PC-3 (cell line): ENCODE measurements around the gene CACNA1B. TPM values are rescaled to one million over a fixed set of nuclear protein-coding genes. Genes with fewer than 3 reads are reported as not detected.

Experiments used
- ATAC-seq: fragments of 200-7000 bp; cut with Tn5 transposase; 2 replicates; pipeline ENCODE4 v1.9.1; 2020; ENCODE audit warnings: mild to moderate bottlenecking, moderate library complexity
- BruUV-seq: library from RNA; stranded (reverse); fragments of 400-500 nt; replicated peaks from 2 replicates; lab custom pipeline; 2021; lab: Mats Ljungman, UMichigan
- CTCF ChIA-PET: fragments of 300-600 bp; sonication (Branson Sonifier 250); formaldehyde crosslinking; loops from one replicate; lab custom pipeline; 2022; ENCODE audit warnings: antibody characterized with exemption; lab: Charles Lee
- POLR2A ChIA-PET: fragments of 300-600 bp; sonication (Branson Sonifier 250); formaldehyde crosslinking; loops from one replicate; lab custom pipeline; 2022; ENCODE audit warnings: antibody characterized with exemption; ENCODE audit not compliant: unreplicated experiment; lab: Charles Lee
- DNase-seq: peaks from one replicate; pipeline ENCODE4 v3.0.0-alpha.2; 2015
- H2AFZ ChIP-seq: fragments of 300-600 bp; sonication (generic); 2 replicates; pipeline ENCODE4 v1.6.0; 2016; ENCODE audit warnings: antibody characterized with exemption, low read length
- H3F3A ChIP-seq: fragments of 300-600 bp; sonication (generic); one replicate; pipeline ENCODE4 v1.6.0; 2017; ENCODE audit warnings: antibody characterized with exemption, low read length, control low read depth, mild to moderate bottlenecking; ENCODE audit not compliant: unreplicated experiment
- H3K27ac ChIP-seq: fragments of 300-600 bp; sonication (generic); 2 replicates; pipeline ENCODE4 v1.5.1; 2016; ENCODE audit warnings: mild to moderate bottlenecking, low read length
- H3K27me3 ChIP-seq: fragments of 300-600 bp; sonication (generic); 2 replicates; pipeline ENCODE4 v1.6.1; 2016; ENCODE audit warnings: low read length, mixed read lengths
- H3K36me3 ChIP-seq: fragments of 300-600 bp; sonication (generic); 2 replicates; pipeline ENCODE4 v1.6.1; 2016; ENCODE audit warnings: low read depth, mixed run types, low read length, mixed read lengths
- H3K4me1 ChIP-seq: fragments of 300-600 bp; sonication (generic); 2 replicates; pipeline ENCODE4 v1.5.1; 2016; ENCODE audit warnings: low read length; ENCODE audit not compliant: insufficient read depth
- H3K4me2 ChIP-seq: fragments of 300-600 bp; sonication (generic); 2 replicates; pipeline ENCODE4 v1.6.0; 2016; ENCODE audit warnings: low read length
- H3K4me3 ChIP-seq: fragments of 300-600 bp; sonication (generic); 2 replicates; pipeline ENCODE4 v1.5.1; 2016; ENCODE audit warnings: mild to moderate bottlenecking, low read length, mixed read lengths
- H3K79me2 ChIP-seq: fragments of 300-600 bp; sonication (generic); 2 replicates; pipeline ENCODE4 v1.6.1; 2017; ENCODE audit warnings: low read length, mixed read lengths
- H3K9ac ChIP-seq: fragments of 300-600 bp; sonication (generic); 2 replicates; pipeline ENCODE4 v1.6.0; 2016; ENCODE audit warnings: mild to moderate bottlenecking, low read length
- H3K9me2 ChIP-seq: fragments of 300-600 bp; sonication (generic); replicated peaks from 2 replicates; pipeline ENCODE4 v1.6.1; 2016; ENCODE audit warnings: mixed run types, low read length, mixed read lengths
- H3K9me3 ChIP-seq: fragments of 300-600 bp; sonication (generic); 2 replicates; pipeline ENCODE4 v1.6.1; 2016; ENCODE audit warnings: low read length, mixed read lengths
- H4K20me1 ChIP-seq: fragments of 300-600 bp; sonication (generic); 2 replicates; pipeline ENCODE4 v1.6.1; 2016; ENCODE audit warnings: low read length, mixed read lengths
- CTCF ChIP-seq: fragments of 300-600 bp; sonication (generic); conservative IDR thresholded peaks from 2 replicates; pipeline ENCODE4 v1.5.1; 2017; ENCODE audit warnings: antibody characterized with exemption, low read depth, mild to moderate bottlenecking, low read length
- EZH2 ChIP-seq: fragments of 300-600 bp; sonication (generic); IDR thresholded peaks from one replicate; pipeline ENCODE4 v1.6.1; 2017; ENCODE audit warnings: antibody characterized with exemption, mild to moderate bottlenecking, low read length; ENCODE audit not compliant: unreplicated experiment
- EZH2phosphoT487 ChIP-seq: fragments of 300-600 bp; sonication (generic); IDR thresholded peaks from 2 replicates; pipeline ENCODE4 v1.6.1; 2018; ENCODE audit warnings: mild to moderate bottlenecking, antibody characterized with exemption, low read length, borderline replicate concordance
- intact Hi-C: fragments of 100-400 bp; cut with micrococcal nuclease; formaldehyde crosslinking; loops from 2 replicates; pipeline ENCODE4 v1.9.0; 2023
- total RNA-seq: library from RNA; depleted of rRNA; stranded (reverse); fragments of >200 nt; gene quantifications from 2 replicates; pipeline ENCODE4 v1.2.3, GENCODE V29; 2014

Gene CACNA1B
- total RNA-seq, 1 experiment from 2014 or later, result not detected

GRCh38 chr9:137972988-137973470, 95.4 kb downstream of the CACNA1B start:
- no peaks in the 10 kb centered on the region for H3K9me2 ChIP-seq
- no peak for DNase-seq
- H2AFZ ChIP-seq, result no peak overlapping the region
- ChIA-PET CTCF (no interaction called here), POLR2A (no interaction called here)
- no peaks in the 10 kb centered on the region for H3F3A ChIP-seq
- H3K36me3 ChIP-seq, result no peaks in the 10 kb centered on the region
- H3K9me3 ChIP-seq, result no peaks in the 10 kb centered on the region
- no peak overlapping the region for H3K4me3 ChIP-seq
- H3K27ac ChIP-seq, result no peak overlapping the region
- intact Hi-C loops, result no loop called here
- no TSS peak for BruUV-seq
- H3K79me2 ChIP-seq, result no peaks in the 10 kb centered on the region
- H3K27me3 ChIP-seq, result no peaks in the 10 kb centered on the region
- TF ChIP-seq CTCF (no peak), EZH2 (no peak), EZH2phosphoT487 (no peak)
- H4K20me1 ChIP-seq, result no peaks in the 10 kb centered on the region
- ATAC-seq, result no peak
- no peaks in the 10 kb centered on the region for H3K4me1 ChIP-seq
- no peak overlapping the region for H3K4me2 ChIP-seq
- no peak overlapping the region for H3K9ac ChIP-seq

GRCh38 chr9:137973829-137974416, 96.3 kb downstream of the CACNA1B start:
- H3K4me3 ChIP-seq, result no peak overlapping the region
- no peak for ATAC-seq
- H3F3A ChIP-seq, result no peaks in the 10 kb centered on the region
- H4K20me1 ChIP-seq, result no peaks in the 10 kb centered on the region
- H3K9ac ChIP-seq, result no peak overlapping the region
- no peaks in the 10 kb centered on the region for H3K9me3 ChIP-seq
- no peak for DNase-seq
- intact Hi-C loops, result no loop called here
- CTCF ChIA-PET, result no interaction called here
- H3K79me2 ChIP-seq, result no peaks in the 10 kb centered on the region
- no peak overlapping the region for H3K4me2 ChIP-seq
- no peak overlapping the region for H2AFZ ChIP-seq
- H3K36me3 ChIP-seq, result no peaks in the 10 kb centered on the region
- POLR2A ChIA-PET, result no interaction called here
- BruUV-seq, result no TSS peak
- H3K27me3 ChIP-seq, result no peaks in the 10 kb centered on the region
- H3K9me2 ChIP-seq, result no peaks in the 10 kb centered on the region
- H3K27ac ChIP-seq, result no peak overlapping the region
- no peaks in the 10 kb centered on the region for H3K4me1 ChIP-seq
- TF ChIP-seq EZH2 (no peak), CTCF (no peak), EZH2phosphoT487 (no peak)

GRCh38 chr9:137974746-137975526, 97.4 kb downstream of the CACNA1B start:
- Histone ChIP-seq H3K9me2 (no peaks in the 10 kb centered on the region), H3K9me3 (no peaks in the 10 kb centered on the region), H3K79me2 (no peaks in the 10 kb centered on the region), H3K4me3 (no peak overlapping the region), H3K36me3 (no peaks in the 10 kb centered on the region), H3K27me3 (no peaks in the 10 kb centered on the region), H3K4me1 (no peaks in the 10 kb centered on the region), H3F3A (no peaks in the 10 kb centered on the region), H2AFZ (no peak overlapping the region), H3K27ac (no peak overlapping the region), H3K9ac (no peak overlapping the region), H3K4me2 (no peak overlapping the region), H4K20me1 (no peaks in the 10 kb centered on the region)
- ATAC-seq (no peak), DNase-seq (no peak)
- intact Hi-C loops, result no loop called here
- ChIA-PET CTCF (no interaction called here), POLR2A (no interaction called here)
- TF ChIP-seq EZH2phosphoT487, result no peak
- TF ChIP-seq CTCF, result no peak
- no peak for TF ChIP-seq EZH2
- BruUV-seq, result no TSS peak
